IPS-NIHi7 (cell line): ENCODE results near the gene SECISBP2L.
"Not testable (repeated sequence)": the region's sequence is repeated elsewhere in the genome, so short reads cannot be mapped to it uniquely, and the experiment has no call there.

Experiments
- DNase-seq: peaks from one replicate; pipeline ENCODE4 v3.0.0; 2012; ENCODE audit warnings: mixed read lengths; ENCODE audit errors: extremely low spot score

SECISBP2L gene

GRCh38 chr15:49046220-49047102 is at the start of gene SECISBP2L:
Gene SECISBP2L (minus strand): TSS chr15:49046446. CDS start chr15:49046299, 147 bp downstream.
- peak; percentile 98 for DNase-seq

- DNase-seq = no peak
These were observed 48.7 kb upstream of the SECISBP2L start for GRCh38 chr15:49094923-49095322.

DNA sequence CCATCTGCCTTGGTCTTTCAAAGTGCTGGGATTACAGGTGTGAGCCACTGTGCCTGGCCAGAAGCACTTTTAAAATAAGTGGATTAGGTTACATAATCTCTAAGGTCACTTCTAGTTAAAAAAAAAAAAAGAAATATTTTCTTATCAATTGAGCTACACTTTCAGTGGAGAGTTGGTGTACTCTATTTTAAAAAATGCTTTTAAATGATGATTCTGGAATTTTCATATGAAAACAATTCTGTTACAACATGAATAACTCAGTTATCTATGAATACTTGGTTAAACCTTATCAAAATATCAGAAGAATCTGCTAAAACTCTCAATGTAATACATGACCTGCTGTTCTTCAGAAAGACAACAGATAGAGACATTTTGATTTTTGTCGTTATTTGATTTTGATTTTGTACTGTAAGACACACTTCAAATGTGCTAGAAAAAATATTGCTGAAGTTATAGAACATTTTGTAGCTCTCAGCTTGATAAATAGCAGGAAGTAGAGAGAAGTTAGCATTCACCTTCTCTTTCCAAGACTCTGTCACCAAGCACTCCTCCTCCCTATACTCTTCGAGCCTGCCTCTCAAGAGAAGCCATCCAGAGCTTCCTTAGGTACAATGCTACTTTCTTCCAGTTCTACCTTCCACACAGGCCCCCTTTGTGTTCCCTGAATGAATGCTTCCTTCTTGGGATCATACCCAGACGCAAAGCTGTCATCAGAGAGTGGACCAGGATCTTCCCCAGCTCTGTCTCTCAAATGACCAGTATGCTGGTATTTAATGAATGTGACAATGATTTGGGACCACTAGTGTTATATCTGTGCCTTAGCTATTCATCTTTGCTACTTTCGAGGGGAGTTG is 47.2 kb upstream of the SECISBP2L start:
- no peak for DNase-seq

DNA sequence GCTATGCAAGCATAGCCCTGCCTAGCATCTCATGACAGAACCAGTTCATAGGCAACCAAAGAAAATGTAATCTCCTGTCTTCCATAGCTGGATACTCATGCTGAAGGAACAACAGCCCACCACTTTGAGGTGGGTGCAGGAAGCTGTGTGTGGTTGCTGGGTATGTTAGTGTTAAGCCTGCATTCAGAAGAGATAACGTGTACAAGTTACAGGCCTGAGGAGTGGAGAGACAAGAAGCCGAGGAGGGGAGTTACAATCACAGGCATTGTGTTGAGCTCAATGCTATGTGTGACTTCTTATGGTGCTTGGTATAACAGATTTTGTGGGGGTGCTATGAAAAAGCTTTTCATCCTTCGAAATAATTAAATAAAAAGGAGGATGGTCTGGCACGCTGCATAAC is 42.8 kb upstream of the SECISBP2L start:
- no peak for DNase-seq

DNA sequence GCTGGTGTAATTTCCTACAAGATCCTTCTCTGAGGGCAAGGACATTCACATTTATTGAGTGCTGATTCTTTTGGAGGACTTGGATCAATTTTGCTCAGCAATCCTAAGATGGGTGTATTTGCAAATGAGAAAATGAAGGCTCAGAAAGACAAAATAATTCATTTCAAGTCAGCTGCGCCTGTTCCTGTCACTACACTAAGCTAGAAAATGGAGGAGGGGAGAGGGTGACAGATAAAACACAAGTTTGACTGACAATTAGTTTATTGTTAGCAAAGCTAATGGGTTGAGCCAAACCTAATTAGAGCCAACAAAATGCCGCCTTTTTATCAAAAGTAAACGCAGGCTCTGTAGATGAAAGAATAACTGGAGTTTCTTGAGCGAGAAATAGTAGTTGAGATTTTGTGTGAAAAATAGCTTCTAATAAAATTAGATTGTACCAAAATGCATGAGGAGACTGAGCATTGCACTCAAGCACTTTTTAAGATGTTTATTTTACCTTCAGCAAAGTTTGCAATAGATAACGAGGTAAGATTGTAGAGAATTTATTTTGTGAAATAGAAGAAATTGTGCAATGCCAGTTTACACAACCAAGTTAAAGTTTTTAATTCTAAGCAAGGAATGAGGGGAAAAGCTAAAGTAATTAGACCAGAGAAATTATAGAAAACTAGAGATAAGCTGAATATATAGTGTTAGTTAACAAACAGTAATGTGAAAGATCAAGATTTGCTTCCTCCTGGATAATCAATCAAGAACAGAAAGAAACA is 39.6 kb upstream of the SECISBP2L start:
- DNase-seq = no peak

GRCh38 chr15:49084285-49084570 is 38.0 kb upstream of the SECISBP2L start:
- DNase-seq = no peak

- no peak for DNase-seq
These were observed 37.4 kb upstream of the SECISBP2L start for GRCh38 chr15:49083401-49084284.

GRCh38 chr15:49082960-49083359 is 36.7 kb upstream of the SECISBP2L start:
- DNase-seq = no peak

DNA sequence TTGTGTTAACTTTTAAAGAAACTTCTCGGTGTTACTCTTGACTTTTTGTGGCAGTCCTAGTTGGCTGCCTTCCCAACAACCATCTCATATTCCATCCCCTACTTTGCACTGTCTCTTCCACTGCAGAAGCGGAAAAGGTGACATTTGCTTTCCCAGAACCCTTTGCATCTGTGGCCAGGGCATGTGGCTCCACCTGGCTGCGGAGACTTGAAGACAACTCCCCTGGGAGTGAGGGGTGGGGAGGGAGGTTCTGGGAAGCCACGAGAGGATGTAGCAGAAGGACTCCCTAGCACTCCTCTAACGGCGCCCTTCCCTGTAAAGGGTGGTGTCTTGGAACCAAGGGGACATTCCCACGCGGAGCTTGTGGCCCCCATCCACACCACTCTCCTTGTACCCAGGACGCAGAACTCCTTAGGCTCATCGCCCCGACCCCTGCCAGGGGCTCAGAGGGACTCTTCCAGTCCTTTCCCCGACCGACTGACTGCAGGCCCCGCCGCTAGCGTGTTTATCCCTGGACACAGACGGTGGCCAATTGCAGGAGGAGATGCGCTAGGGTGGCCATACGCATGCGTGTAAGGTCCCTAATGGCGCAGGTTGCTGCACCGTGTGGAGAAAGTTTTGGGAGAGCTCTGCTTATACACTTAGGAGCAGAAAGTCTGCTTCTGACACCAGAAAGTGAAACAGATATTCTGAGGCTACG is 33.2 kb upstream of the SECISBP2L start:
- peak; percentile 43 for DNase-seq

DNA sequence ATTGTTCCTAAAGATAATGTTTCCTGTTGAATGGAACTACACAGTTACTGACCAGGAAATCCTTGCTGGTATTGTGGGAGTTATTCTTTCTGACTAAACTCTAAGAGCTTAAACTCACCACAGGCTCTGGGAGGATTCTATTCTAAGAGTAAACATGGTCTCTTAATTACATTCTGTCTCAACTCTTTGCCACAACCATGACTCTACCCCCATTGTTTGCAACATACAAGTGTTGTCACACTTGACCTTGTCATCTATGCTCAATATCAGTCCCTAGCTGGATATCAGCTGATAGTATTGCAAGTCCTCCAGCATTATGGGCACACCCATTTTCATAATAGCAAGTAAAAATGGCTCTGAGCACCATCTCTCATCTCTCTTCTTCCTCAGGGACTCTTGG is 29.6 kb upstream of the SECISBP2L start:
- no peak for DNase-seq

- not testable (repeated sequence) for DNase-seq
These were observed 28.5 kb upstream of the SECISBP2L start for GRCh38 chr15:49074589-49075287.

GRCh38 chr15:49066372-49066771 is 20.1 kb upstream of the SECISBP2L start:
- DNase-seq = no peak

DNA sequence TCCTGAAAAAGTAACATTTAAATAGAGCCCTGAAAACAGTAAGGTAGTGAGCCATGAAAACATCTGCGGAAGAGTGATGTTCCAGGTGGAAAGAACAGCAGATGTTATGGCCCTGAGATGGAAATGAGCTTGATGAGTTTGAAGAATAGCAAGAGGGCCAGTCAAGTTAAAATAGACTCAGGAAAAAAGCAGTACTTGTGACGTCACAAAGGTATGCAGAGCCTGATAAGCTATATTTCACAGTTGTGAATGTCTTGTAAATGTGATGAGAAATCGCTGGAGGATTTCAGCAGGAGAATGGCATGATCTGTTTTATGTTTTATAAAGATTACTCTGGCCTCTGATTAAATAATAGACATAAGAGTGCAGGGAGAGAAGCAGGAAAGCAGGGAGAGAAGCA is 18.6 kb upstream of the SECISBP2L start:
- no peak for DNase-seq

DNA sequence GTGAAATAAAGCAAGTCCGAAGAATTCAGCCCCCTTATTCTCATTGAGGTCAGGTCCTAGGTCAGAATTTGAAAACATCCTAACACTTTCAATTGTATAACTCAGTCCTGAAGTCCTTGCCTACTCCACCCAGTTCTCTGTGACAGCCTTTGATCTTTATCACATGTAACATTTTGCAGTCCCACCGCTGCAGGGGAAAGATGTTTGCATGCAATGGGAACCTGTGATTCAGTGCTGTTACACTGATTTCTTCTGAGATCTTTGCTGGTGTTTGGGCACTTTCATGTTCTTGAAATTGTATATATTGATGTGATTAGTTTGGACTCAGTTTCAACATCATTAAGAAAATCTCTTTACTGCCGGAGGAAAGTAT is 18.0 kb upstream of the SECISBP2L start:
- DNase-seq = no peak

GRCh38 chr15:49063402-49064280 is 17.4 kb upstream of the SECISBP2L start:
- peak; percentile 18 for DNase-seq

DNA sequence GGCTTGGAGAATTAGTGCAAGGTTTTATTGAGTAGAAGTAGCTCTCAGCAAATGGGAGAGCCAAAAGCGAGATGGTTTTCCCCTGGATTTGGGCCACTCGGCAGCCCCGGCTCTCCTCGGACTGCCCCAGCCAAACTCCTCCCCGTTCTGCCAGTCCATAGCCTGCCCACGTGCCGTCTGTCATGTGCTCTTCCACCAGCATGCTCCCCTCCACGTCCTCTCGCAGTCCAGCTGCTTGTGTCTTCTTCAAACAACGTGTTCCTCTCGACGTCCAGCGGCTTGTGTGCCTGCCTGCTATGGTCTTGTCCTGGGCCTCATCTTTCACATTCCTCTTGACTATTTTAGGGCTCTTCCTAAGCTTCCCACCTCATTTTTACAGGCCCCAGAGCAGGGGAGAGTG is 16.7 kb upstream of the SECISBP2L start:
- no peak for DNase-seq

DNA sequence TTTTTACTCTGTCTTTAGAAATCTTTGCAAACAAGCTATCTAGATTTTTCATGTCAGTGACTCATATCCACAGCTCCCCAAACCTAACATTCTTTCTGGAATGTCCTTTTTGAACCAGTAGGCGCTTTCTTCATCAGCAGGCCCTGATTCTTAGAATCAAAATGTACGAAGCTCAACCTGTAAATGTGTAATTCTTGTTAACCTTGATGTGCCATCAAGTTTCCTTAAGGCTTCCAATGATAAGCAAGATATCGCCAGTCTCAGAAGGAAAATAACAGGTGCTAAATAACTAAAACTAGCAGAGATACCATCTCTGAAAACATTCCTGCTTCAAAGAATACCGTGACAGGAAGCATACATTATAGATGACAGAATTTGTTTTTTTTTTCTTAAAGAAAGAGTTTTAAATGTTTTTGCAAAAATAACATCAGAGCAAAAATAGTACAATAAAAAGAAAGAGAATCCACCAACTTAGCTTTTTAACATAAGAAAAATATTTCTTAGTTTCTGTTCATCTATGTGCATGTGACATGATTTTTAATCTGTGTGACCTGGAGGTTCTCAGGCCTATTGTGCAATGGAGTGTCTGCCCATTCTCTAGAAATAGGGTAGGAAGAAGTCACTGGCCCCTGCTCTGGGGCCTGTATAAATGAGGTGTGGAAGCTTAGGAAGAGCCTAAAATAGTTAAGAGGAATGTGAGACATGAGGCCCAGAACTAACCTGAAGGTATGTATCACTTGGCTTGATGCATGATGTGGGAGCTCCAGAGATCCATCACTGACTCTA is 14.7 kb upstream of the SECISBP2L start:
- DNase-seq = no peak

- DNase-seq = no peak
These were observed 13.2 kb upstream of the SECISBP2L start for GRCh38 chr15:49059491-49059890.
